BE2C (cell line): Measurements from ENCODE around the gene EXTL2.
A peak's percentile ranks its signal among the peaks of the same experiment; 100 is the strongest.

Experiments
- DNase-seq: peaks from one replicate; pipeline ENCODE4 v3.0.0-alpha.2; 2020
- H3K27me3 ChIP-seq: fragments of 250-450 bp; sonication (Bioruptor Pico); 2 replicates; pipeline ENCODE4 v1.5.1; 2020; ENCODE audit warnings: mild to moderate bottlenecking
- H3K36me3 ChIP-seq: fragments of 250-450 bp; sonication (Bioruptor Pico); 2 replicates; pipeline ENCODE4 v1.5.1; 2020; ENCODE audit warnings: mild to moderate bottlenecking
- H3K4me1 ChIP-seq: fragments of 250-450 bp; sonication (Bioruptor Pico); 2 replicates; pipeline ENCODE4 v1.5.1; 2020
- H3K4me3 ChIP-seq: 2 replicates; pipeline ENCODE4 v1.5.1; 2011; ENCODE audit warnings: low read depth, low read length
- H3K9me3 ChIP-seq: fragments of 250-450 bp; sonication (Bioruptor Pico); 2 replicates; pipeline ENCODE4 v1.5.1; 2020
- TF ChIP-seq, protein P1 (sequence below): IDR thresholded peaks from 2 replicates; pipeline ENCODE4 v1.5.1; 2012; ENCODE audit warnings: mild to moderate bottlenecking, low read depth, low read length

The EXTL2 gene

GRCh38 chr1:100869996-100870395 is 24.6 kb downstream of the EXTL2 start:
- Histone ChIP-seq H3K9me3 (no peaks in the 10 kb centered on the region), H3K4me1 (no peaks in the 10 kb centered on the region), H3K27me3 (no peaks in the 10 kb centered on the region), H3K36me3 (no peaks in the 10 kb centered on the region), H3K4me3 (no peak overlapping the region)
- TF ChIP-seq, protein P1, sequence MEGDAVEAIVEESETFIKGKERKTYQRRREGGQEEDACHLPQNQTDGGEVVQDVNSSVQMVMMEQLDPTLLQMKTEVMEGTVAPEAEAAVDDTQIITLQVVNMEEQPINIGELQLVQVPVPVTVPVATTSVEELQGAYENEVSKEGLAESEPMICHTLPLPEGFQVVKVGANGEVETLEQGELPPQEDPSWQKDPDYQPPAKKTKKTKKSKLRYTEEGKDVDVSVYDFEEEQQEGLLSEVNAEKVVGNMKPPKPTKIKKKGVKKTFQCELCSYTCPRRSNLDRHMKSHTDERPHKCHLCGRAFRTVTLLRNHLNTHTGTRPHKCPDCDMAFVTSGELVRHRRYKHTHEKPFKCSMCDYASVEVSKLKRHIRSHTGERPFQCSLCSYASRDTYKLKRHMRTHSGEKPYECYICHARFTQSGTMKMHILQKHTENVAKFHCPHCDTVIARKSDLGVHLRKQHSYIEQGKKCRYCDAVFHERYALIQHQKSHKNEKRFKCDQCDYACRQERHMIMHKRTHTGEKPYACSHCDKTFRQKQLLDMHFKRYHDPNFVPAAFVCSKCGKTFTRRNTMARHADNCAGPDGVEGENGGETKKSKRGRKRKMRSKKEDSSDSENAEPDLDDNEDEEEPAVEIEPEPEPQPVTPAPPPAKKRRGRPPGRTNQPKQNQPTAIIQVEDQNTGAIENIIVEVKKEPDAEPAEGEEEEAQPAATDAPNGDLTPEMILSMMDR, result no peak
- no peak for DNase-seq

GRCh38 chr1:100868364-100868995 is 26.2 kb downstream of the EXTL2 start:
- no peak for DNase-seq
- Histone ChIP-seq H3K27me3 (0 out of 2 replicates have a peak, but pooled peaks cover 3% of the 10 kb centered on the region), H3K4me1 (no peaks in the 10 kb centered on the region)

DNA sequence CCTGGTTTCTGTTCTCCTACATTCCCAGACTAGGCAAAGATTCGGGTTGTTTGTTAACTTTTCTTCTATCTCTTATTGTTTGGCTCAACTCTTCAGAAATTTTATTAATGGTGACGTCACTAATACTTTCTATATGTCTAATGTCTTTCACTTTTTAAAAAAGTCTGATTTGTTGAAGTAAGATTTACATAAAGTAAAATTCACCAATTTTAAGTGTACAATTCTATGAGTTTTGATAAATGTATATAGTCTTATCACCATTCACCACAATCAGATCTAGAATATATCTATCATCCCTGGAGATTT is 27.8 kb downstream of the EXTL2 start:
- no peak overlapping the region for H3K4me3 ChIP-seq
- no peaks in the 10 kb centered on the region for H3K9me3 ChIP-seq
- 0 out of 2 replicates have a peak, but pooled peaks cover 3% of the 10 kb centered on the region for H3K27me3 ChIP-seq
- no peaks in the 10 kb centered on the region for H3K4me1 ChIP-seq
- H3K36me3 ChIP-seq, result no peaks in the 10 kb centered on the region
- TF ChIP-seq, protein P1, result no peak
- DNase-seq, result no peak

More at GRCh38 chr1:100868364-100868995, 26.2 kb downstream of the EXTL2 start:
- Histone ChIP-seq H3K4me3 (no peak overlapping the region), H3K9me3 (no peaks in the 10 kb centered on the region), H3K36me3 (no peaks in the 10 kb centered on the region)
- TF ChIP-seq, protein P1, result peak; percentile 62

DNA sequence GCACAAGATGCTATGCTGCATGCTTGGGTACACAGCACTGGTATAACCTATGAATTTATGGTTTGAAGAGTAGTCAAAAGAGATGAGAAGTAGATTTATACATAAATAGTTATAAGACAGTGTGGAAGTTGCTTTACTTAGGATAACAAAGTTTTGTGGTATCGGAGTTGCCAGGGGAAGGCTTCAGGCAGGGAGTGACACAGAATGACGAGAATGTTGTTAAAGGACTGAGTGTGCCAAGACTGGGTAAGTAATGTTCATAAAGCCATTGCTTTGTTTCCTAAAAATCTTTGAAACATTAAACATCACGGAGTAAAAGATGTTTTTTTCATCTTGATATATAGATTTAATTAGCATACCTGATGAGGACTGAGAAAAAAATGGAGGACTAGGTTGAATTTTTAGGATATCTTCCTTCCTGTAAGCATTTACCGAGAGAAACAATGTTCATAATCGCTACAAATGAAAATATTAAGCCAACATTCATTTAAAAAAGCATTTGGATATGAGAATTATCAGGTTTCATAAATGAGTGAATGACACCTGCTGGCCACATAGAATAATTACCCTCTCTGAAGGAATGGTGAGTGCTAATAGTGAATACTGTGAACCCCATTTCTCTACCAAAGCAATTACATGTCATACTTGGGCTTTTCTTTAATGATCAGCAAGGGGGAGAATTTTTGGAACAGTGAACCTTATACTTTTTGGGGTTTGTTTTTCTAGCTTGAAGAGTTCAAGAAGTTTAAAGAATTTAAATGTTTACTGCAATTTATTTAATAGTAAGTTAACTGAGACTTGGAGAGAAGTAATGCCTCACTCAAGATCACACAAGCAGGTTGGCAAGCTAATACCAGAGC is 28.4 kb downstream of the EXTL2 start:
- Histone ChIP-seq H3K9me3 (no peaks in the 10 kb centered on the region), H3K4me3 (no peak overlapping the region), H3K36me3 (no peaks in the 10 kb centered on the region), H3K27me3 (0 out of 2 replicates have a peak, but pooled peaks cover 3% of the 10 kb centered on the region), H3K4me1 (no peaks in the 10 kb centered on the region)
- TF ChIP-seq, protein P1, result peak; percentile 41
- no peak for DNase-seq

- Histone ChIP-seq H3K4me3 (no peak overlapping the region), H3K9me3 (no peaks in the 10 kb centered on the region), H3K27me3 (peaks cover 3% of the 10 kb centered on the region), H3K36me3 (no peaks in the 10 kb centered on the region), H3K4me1 (no peaks in the 10 kb centered on the region)
- no peak for DNase-seq
- TF ChIP-seq, protein P1, result no peak
These were observed 32.1 kb downstream of the EXTL2 start for GRCh38 chr1:100862591-100862990.

DNA sequence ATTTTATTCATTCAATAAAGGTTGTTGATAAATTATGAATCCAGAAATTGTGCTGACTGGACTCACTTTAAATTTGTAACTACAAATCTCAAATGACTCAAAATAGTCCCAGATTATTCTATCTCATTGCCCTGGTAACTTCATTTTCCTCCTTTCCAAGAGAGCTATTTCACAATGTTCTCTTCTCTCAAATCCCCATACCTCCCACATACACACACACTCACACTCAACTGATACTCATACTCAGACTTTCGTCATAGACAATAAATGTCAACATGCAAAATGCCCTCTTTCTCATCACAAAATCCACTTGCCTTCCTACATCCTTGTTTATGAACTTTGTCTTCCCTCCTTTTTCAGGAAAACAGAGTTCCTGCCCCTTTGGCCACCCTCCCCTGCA is 33.3 kb downstream of the EXTL2 start:
- Histone ChIP-seq H3K9me3 (no peaks in the 10 kb centered on the region), H3K36me3 (no peaks in the 10 kb centered on the region), H3K4me3 (no peak overlapping the region), H3K4me1 (no peaks in the 10 kb centered on the region), H3K27me3 (peaks cover 9% of the 10 kb centered on the region)
- no peak for DNase-seq
- TF ChIP-seq, protein P1, result no peak
